Smooth muscle cell of the pulmonary artery (primary cell): ENCODE results near the gene NEUROG2. TPM values are rescaled to one million over a fixed set of nuclear protein-coding genes. Genes with fewer than 3 reads are reported as not detected.

Experiments used
- total RNA-seq: library from RNA; depleted of rRNA; stranded (reverse); fragments of >200 nt; gene quantifications from 2 replicates; pipeline ENCODE4 v1.2.3, GENCODE V29; 2014

The NEUROG2 gene
- total RNA-seq, result not detected in 2 replicates

GRCh38 chr4:112516066-112516470 lies at the start of gene NEUROG2:
TSS of gene NEUROG2 (minus strand) at chr4:112516180. CDS start at chr4:112515475, 705 bp downstream.

Other genes starting within 250 kb of the NEUROG2 start
- gene TIFA, start 230.3 kb downstream of the NEUROG2 start, total RNA-seq, result 3.8 and 5.9 TPM in 2 replicates
- gene ALPK1, start 218.8 kb downstream of the NEUROG2 start, total RNA-seq, result 17.0 and 17.5 TPM in 2 replicates
- gene ZGRF1, start 120.7 kb upstream of the NEUROG2 start, total RNA-seq, result 2.9 and 4.5 TPM in 2 replicates
- gene LARP7, start 121.0 kb upstream of the NEUROG2 start, total RNA-seq, result 16.9 and 17.3 TPM in 2 replicates